NT2/D1 (cell line): ENCODE measurements around the gene PCDH12.

Source experiments
- DNase-seq: peaks from one replicate; pipeline ENCODE4 v3.0.0-alpha.2; 2011; ENCODE audit warnings: low read depth, low spot score
- H3K27me3 ChIP-seq: 2 replicates; pipeline ENCODE4 v1.6.0; 2011; ENCODE audit warnings: mild to moderate bottlenecking; ENCODE audit not compliant: insufficient read length, insufficient read depth
- H3K36me3 ChIP-seq: 2 replicates; pipeline ENCODE4 v1.6.1; 2011; ENCODE audit warnings: mild to moderate bottlenecking, low read length, mixed read lengths; ENCODE audit not compliant: insufficient read depth, insufficient read length
- H3K4me1 ChIP-seq: 2 replicates; pipeline ENCODE4 v1.5.1; 2011; ENCODE audit not compliant: insufficient read depth, insufficient read length
- H3K4me3 ChIP-seq: 2 replicates; pipeline ENCODE4 v1.5.1; 2011; ENCODE audit warnings: low read depth; ENCODE audit not compliant: insufficient read length
- H3K9ac ChIP-seq: 2 replicates; pipeline ENCODE4 v1.6.0; 2011; ENCODE audit warnings: low read depth; ENCODE audit not compliant: insufficient read length
- H3K9me3 ChIP-seq: 2 replicates; pipeline ENCODE4 v1.5.1; 2011; ENCODE audit warnings: mild to moderate bottlenecking, low read length; ENCODE audit not compliant: insufficient read depth
- SUZ12 ChIP-seq: IDR thresholded peaks from 2 replicates; pipeline ENCODE4 v1.6.1; 2011; ENCODE audit not compliant: insufficient read length, insufficient read depth; ENCODE audit errors: extremely low read depth
- YY1 ChIP-seq: IDR thresholded peaks from 2 replicates; pipeline ENCODE4 v1.6.1; 2011; ENCODE audit not compliant: insufficient read length, insufficient read depth
- ZNF274 ChIP-seq: IDR thresholded peaks from 2 replicates; pipeline ENCODE4 v1.6.1; 2011; ENCODE audit warnings: mild to moderate bottlenecking, low read depth, low read length

The PCDH12 gene

DNA sequence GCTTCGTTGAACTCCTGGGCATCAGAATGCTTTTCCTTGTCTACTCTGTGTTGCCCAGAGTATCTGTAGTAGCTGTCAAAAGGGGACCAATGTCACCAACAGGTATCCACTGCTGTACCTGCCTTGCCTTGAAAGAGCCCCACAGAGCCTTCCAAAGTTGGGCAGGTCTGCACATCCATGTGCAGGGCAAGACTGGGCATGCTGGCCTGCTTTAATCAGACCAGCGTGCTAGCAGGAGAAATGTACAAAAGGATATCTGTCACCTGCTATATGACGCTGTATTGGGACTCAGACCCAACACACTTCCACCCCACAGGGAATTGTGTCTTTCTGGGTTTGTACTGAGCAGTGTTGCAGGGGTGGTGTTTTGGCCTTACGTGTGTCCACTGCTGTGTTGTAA lies 22.5 kb downstream of the PCDH12 start:
- H3K36me3 ChIP-seq, result peaks cover 84% of the 10 kb centered on the region
- H3K27me3 ChIP-seq, result no peaks in the 10 kb centered on the region
- H3K9me3 ChIP-seq, result no peaks in the 10 kb centered on the region
- TF ChIP-seq SUZ12 (no peak), YY1 (no peak), ZNF274 (no peak)
- H3K4me1 ChIP-seq, result no peaks in the 10 kb centered on the region
- DNase-seq, result no peak
- no peak overlapping the region for H3K4me3 ChIP-seq
- H3K9ac ChIP-seq, result no peak overlapping the region

DNA sequence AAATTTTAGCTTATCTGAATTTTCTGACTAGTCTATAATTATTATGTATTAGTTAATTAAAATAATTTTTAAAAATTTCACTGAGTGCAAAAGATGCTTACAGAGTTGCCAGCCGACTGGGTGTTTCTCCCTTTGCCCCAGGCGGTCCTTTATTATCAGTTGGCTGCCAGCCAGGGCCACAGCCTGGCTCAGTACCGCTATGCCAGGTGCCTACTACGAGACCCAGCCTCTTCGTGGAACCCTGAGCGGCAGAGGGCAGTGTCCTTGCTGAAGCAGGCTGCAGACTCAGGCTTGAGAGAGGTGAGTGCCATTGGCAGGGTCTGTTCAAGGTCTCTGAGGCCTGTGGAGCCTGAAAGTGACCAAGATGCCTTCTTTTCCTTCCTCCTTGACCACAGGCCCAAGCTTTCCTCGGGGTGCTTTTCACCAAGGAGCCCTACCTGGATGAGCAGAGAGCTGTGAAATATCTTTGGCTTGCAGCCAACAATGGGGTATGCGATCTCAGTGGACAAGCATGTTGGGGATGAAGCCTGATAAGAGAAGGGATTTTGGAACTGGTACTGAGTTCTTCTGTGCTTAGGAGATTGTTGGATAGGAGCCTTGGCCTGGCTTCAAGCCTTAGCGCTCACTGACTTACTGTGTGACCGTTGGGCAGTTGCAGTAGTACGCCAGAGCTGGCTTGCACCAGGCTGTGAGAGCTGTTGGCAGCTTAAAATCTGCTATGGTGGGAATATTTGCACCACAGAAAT lies 23.7 kb downstream of the PCDH12 start:
- H3K4me1 ChIP-seq, result no peaks in the 10 kb centered on the region
- H3K36me3 ChIP-seq, result peaks cover 84% of the 10 kb centered on the region
- no peaks in the 10 kb centered on the region for H3K27me3 ChIP-seq
- no peaks in the 10 kb centered on the region for H3K9me3 ChIP-seq
- DNase-seq, result no peak
- TF ChIP-seq YY1 (no peak), ZNF274 (no peak), SUZ12 (no peak)
- no peak overlapping the region for H3K9ac ChIP-seq
- H3K4me3 ChIP-seq, result no peak overlapping the region

DNA sequence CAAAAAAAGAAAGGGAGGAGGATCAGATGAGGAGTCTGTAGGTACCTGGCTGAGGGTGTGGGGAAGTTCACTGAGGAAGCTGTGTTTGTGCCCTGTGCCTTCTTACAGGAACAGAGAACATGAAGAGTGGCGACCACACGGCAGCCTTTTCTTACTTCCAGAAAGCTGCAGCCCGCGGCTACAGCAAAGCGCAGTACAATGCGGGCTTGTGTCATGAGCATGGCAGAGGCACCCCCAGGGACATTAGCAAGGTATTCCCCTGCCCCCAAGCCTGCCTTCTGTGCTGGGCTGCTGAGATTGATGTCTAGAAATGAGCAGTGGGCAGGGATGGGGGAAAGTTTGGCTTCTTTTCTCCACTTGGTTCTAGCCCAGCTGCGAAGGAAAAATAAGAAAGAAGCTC lies 24.9 kb downstream of the PCDH12 start:
- Histone ChIP-seq H3K27me3 (no peaks in the 10 kb centered on the region), H3K9me3 (no peaks in the 10 kb centered on the region), H3K36me3 (peaks cover 81% of the 10 kb centered on the region), H3K4me3 (no peak overlapping the region), H3K4me1 (no peaks in the 10 kb centered on the region), H3K9ac (no peak overlapping the region)
- TF ChIP-seq SUZ12 (no peak), ZNF274 (no peak), YY1 (no peak)
- no peak for DNase-seq

DNA sequence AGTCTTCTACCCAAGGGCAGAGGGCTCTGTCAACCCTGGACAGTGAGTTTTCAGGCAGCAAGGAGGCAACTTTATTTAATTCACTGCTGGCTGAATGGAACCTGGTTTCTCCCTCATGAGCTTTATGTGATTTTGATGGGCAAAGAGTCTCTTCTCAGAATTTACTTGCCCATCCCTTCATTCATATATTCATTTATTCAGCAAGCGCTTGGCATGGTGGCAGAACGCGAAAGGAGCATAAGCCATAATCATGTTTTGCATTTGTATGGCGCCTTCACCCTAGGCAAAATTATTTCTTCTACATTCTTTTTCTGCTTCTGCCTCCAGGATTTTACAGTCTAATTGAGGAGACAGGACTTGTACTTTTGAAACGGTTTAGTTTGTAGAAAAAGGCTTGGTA lies 26.3 kb downstream of the PCDH12 start:
- Histone ChIP-seq H3K36me3 (peaks cover 87% of the 10 kb centered on the region), H3K4me3 (no peak overlapping the region), H3K9me3 (no peaks in the 10 kb centered on the region), H3K4me1 (no peaks in the 10 kb centered on the region), H3K9ac (no peak overlapping the region), H3K27me3 (no peaks in the 10 kb centered on the region)
- DNase-seq, result no peak
- TF ChIP-seq ZNF274, result no peak
- no peak for TF ChIP-seq SUZ12
- TF ChIP-seq YY1, result no peak

DNA sequence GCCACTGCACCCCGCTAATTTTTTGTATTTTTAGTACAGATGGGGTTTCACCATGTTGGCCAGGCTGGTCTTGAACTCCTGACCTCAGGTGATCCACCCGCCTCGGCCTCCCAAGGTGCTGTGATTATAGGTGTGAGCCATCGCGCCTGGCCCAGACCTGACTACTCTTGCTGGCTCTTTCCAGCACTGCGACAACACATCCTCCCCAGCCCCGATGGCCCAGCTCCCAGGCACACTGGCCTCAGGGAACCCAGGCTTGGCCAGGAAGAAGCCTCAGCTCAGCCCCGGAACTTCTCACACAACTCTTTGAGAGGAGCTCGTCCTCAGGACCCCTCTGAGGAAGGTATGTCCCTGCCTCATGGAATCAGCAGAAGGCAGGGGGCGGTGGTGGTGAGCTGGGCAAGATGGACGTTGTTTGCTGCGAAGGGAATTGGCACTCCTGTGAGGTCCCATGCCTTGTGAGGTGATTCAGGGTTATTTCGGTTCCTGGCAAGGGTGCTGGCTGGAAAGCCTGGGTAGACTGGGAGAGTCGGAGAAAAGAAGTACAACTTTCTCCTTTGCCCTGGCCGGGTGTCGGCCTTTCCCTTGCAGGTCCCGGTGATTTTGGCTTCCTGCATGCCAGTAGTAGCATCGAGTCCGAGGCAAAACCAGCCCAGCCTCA lies 28.5 kb downstream of the PCDH12 start:
- Histone ChIP-seq H3K27me3 (no peaks in the 10 kb centered on the region), H3K4me1 (no peaks in the 10 kb centered on the region), H3K9me3 (no peaks in the 10 kb centered on the region), H3K36me3 (peaks cover 84% of the 10 kb centered on the region), H3K9ac (no peak overlapping the region), H3K4me3 (no peak overlapping the region)
- DNase-seq, result no peak
- TF ChIP-seq SUZ12 (no peak), ZNF274 (no peak), YY1 (no peak)

DNA sequence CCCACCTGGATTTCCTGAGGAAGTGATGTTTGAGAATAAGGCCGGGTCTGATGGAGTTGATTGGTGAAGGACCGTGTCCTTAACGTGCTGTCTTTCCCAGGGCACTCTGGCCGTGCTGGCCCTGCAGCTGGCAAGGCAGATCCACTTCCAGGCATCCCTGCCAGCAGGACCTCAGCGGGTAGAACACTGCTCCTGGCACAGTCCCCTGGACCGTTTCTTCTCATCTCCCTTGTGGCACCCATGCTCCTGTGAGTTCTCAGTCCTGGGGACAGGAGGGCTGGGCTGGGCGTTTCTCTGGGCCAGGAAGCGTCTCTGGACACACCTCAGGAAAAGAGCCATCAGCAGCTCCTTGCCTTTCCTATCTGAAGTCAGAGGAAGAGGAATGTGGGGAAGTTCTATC lies 30.0 kb downstream of the PCDH12 start:
- Histone ChIP-seq H3K9ac (no peak overlapping the region), H3K27me3 (no peaks in the 10 kb centered on the region), H3K4me3 (no peak overlapping the region), H3K9me3 (no peaks in the 10 kb centered on the region), H3K4me1 (no peaks in the 10 kb centered on the region), H3K36me3 (peaks cover 72% of the 10 kb centered on the region)
- TF ChIP-seq SUZ12 (no peak), YY1 (no peak), ZNF274 (no peak)
- no peak for DNase-seq

DNA sequence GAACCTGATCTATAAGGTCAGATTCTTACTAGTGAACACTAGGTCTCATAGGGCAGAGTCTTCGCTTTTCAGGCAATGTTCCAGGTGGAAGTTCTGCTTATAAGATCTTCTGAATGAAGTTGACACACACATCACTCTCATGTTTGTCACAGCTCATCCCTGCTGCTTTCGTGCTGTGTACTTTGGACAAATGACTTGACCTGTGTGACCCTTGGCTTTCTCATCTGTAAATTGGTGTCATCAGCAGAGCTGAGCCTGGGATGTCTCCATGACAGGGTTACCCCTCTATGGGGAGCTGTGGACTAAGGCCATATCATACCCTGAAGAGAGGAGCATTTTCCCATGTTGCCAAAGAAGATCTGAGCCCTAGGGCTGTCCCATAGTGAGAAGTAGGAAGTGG lies 31.6 kb downstream of the PCDH12 start:
- no peaks in the 10 kb centered on the region for H3K27me3 ChIP-seq
- no peak for DNase-seq
- no peaks in the 10 kb centered on the region for H3K4me1 ChIP-seq
- H3K9ac ChIP-seq, result no peak overlapping the region
- H3K9me3 ChIP-seq, result no peaks in the 10 kb centered on the region
- peaks cover 63% of the 10 kb centered on the region for H3K36me3 ChIP-seq
- TF ChIP-seq YY1 (no peak), SUZ12 (no peak), ZNF274 (no peak)
- no peak overlapping the region for H3K4me3 ChIP-seq
